GM12872 (cell line): ENCODE data around the gene HJURP.

Source experiments
- CTCF ChIP-seq: IDR thresholded peaks from 3 replicates; pipeline ENCODE4 v1.5.1; 2011; ENCODE audit warnings: low read depth, mild to moderate bottlenecking, low read length, moderate library complexity; ENCODE audit not compliant: insufficient read depth

Gene HJURP

GRCh38 chr2:233840520-233840919 lies 13.8 kb downstream of the HJURP start:
- TF ChIP-seq CTCF = no peak

DNA sequence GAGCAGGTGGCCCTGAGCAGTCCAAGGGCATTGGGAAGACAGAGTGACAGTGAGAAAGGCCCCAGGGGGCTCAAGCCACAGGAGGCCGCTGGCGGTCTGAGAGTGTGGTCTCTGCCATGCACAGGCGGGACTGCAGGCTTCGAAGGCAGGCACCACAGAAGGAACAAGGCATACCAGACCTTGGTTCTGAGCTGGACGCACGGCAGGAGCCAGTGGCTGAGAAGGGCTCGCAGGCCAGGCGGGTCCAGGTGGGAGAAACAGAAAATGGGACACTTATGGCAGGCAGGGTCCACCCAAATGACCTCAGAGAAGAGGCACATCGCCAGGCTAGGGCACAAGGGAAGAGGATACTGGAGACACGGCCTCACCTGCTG lies 14.9 kb downstream of the HJURP start:
- no peak for TF ChIP-seq CTCF

GRCh38 chr2:233838726-233839446 lies 15.4 kb downstream of the HJURP start:
- no peak for TF ChIP-seq CTCF

DNA sequence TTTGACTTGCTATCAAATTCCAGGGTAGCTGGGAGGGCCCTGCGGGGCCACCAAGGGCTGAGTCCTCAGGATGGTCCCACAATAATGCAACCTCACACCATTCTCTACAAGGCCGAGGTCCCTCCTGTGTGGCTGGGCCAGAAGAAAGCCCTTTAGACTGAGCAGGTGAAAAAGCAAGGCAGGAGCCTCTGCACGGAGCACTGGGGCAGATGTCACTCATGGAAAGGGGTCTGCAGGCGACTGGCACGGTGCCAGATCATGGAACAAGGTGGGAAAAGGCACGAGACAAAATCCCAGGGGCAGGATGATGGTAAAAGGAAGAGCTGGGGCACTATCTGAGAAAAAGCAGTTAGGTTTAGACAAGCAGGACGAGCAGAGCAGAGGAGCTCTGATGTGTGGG lies 16.1 kb downstream of the HJURP start:
- TF ChIP-seq CTCF = no peak

- no peak for TF ChIP-seq CTCF
Observed at GRCh38 chr2:233837694-233838229, 16.6 kb downstream of the HJURP start.

GRCh38 chr2:233836359-233836758 lies 18.0 kb downstream of the HJURP start:
- no peak for TF ChIP-seq CTCF

DNA sequence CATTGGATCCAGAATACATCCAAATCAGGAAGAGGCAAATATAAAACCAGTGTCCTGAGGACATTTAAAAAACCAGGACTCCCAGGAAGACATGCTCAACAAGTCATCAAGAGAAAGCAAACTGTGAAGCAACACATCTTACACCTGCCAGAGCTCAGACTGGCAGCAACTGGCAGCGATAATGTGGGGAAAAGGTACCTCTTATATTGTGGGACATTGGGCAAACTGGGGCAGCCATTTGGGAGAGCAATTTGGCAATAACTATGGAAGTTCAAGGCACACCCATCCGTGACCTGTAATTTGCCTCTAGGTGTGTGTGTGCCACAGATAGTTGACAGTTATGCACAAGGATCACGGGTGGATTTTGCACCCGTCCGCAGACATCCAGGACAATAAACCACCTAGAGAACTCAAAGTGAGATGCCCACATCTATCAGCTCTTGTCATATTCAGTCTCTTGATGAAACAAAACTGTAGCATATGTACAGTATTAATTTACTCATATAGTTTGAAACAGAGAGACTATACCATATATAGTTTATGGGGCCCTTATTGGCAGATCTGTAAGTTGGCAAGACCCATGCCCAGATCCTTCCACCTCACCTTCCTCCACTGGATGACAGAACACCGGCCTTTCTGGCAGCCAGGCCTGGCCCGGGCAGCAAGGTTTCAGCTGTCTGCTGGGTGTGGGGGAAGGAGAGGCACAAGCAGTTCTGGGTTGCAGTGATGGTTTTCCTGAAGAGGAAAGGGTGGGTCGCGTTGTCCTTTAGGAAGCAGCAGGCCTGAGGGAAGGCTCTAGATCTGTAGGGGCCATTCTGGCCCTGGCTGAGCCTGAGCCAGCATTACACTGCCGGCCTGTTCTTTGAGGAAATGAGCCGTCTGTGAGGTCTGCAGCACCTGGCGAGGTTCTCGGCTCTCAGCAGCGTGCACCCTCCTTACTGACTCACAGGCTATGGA lies 18.8 kb downstream of the HJURP start:
- no peak for TF ChIP-seq CTCF
